T-helper 2 cell treated with Interferon-gamma antibody and Interleukin-4, amounts not matched to agents 5 μg/mL and 100 μg/mL, for 36 hours (primary cell): ENCODE measurements around the gene OXSR1.
"Not testable (repeated sequence)": the region's sequence is repeated elsewhere in the genome, so short reads cannot be mapped to it uniquely, and the experiment has no call there.

Source experiments
- DNase-seq: peaks from one replicate; pipeline ENCODE4 v3.0.0; 2021; ENCODE audit warnings: low spot score
- H3K27ac Mint-ChIP-seq: one replicate; pipeline ENCODE4 v1.8.0; 2021; ENCODE audit warnings: mild to moderate bottlenecking, mixed read lengths
- H3K27me3 Mint-ChIP-seq: one replicate; pipeline ENCODE4 v1.8.0; 2021; ENCODE audit warnings: low read depth, mixed read lengths
- H3K36me3 Mint-ChIP-seq: one replicate; pipeline ENCODE4 v1.8.0; 2021; ENCODE audit warnings: low read depth, mixed read lengths
- H3K4me1 Mint-ChIP-seq: one replicate; pipeline ENCODE4 v1.8.0; 2021; ENCODE audit warnings: low read depth, mixed read lengths
- H3K4me3 Mint-ChIP-seq: one replicate; pipeline ENCODE4 v1.8.0; 2022; ENCODE audit warnings: mild to moderate bottlenecking, moderate library complexity, mixed read lengths
- H3K9me3 Mint-ChIP-seq: one replicate; pipeline ENCODE4 v1.8.0; 2021; ENCODE audit warnings: mixed read lengths

Gene OXSR1

GRCh38 chr3:38190481-38190881 is 25.1 kb downstream of the OXSR1 start:
- no peak for DNase-seq
- H3K27ac Mint-ChIP-seq, result no peak overlapping the region
- no peak overlapping the region for H3K4me3 Mint-ChIP-seq
- peaks cover 15% of the 10 kb centered on the region for H3K4me1 Mint-ChIP-seq
- H3K36me3 Mint-ChIP-seq, result peaks cover 44% of the 10 kb centered on the region
- H3K27me3 Mint-ChIP-seq, result no peaks in the 10 kb centered on the region
- peaks cover 10% of the 10 kb centered on the region for H3K9me3 Mint-ChIP-seq

- not testable (repeated sequence) for H3K27ac Mint-ChIP-seq, H3K4me3 Mint-ChIP-seq, H3K27me3 Mint-ChIP-seq, H3K9me3 Mint-ChIP-seq, DNase-seq
- Mint-ChIP-seq H3K36me3 (peaks cover 51% of the 10 kb centered on the region), H3K4me1 (peaks cover 45% of the 10 kb centered on the region)
Observed at GRCh38 chr3:38202931-38203330, 37.6 kb downstream of the OXSR1 start.

GRCh38 chr3:38203690-38204089 is 38.4 kb downstream of the OXSR1 start:
- DNase-seq, result no peak
- Mint-ChIP-seq H3K36me3 (peaks cover 52% of the 10 kb centered on the region), H3K4me1 (peaks cover 49% of the 10 kb centered on the region), H3K27me3 (no peaks in the 10 kb centered on the region), H3K27ac (no peak overlapping the region), H3K9me3 (no peaks in the 10 kb centered on the region), H3K4me3 (no peak overlapping the region)

DNA sequence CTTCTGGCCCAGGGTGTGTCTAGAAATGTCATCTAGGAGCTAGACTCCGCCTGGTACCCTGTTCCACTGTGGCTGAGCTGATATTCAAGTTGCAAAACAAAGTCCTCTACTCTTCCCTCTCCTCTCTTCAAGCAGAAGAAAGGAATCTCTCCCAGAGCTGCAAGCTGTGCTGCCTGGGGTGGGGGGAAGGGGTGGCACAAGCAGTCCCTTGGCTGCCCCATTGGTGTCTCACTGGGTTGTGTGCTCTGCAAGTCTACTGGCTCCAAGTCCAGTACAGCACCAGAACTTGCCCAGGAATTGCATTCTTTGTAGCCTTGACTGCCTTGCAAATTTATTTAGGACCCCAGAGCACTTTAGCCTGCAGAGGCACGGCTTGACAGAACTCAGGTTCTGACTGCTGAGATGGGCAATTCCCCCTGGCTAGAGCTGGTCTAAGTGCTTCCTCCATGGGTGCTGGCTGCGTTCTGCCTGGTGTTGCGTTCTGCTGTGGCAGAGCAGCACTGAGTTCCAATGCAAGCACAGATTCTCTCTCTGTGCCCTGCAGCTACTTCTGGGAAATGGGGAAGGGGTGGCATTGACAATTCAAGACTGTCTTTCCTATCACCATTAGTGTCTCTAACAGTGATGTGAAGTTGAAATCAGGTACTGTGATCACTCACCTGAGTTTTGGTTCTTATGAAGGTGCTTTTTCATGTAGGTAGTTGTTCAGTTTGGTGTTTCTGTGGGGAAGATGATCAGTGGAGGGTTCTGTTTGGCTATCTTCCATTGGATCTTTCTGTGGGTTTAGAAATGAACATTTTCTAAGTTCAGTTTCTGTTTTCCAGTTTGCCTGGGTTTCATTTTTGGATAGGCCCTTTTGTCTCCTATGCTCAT is 39.5 kb downstream of the OXSR1 start:
- DNase-seq, result peak; percentile 10
- Mint-ChIP-seq H3K4me3 (peak overlapping the region; percentile 50), H3K27me3 (no peaks in the 10 kb centered on the region), H3K36me3 (peaks cover 50% of the 10 kb centered on the region), H3K9me3 (no peaks in the 10 kb centered on the region), H3K27ac (peak overlapping the region; percentile 82), H3K4me1 (peaks cover 53% of the 10 kb centered on the region)

DNA sequence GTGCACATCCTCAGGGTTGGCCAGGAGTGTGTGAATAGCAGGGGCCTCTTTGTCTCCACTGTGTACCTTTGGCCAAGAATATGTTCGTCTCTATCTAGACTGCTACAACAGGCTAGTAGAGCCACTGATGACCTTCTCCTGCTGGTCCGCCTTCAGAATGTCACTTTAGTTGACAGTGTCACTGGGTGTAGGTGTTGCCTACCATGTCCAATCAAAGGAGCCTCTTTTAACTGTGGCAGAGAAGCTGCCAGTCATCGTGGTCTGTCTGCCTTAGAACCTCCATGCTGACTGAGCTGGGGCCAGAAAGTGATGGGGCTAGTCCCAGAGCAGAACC is 40.1 kb downstream of the OXSR1 start:
- Mint-ChIP-seq H3K4me3 (peak overlapping the region; percentile 50), H3K36me3 (peaks cover 48% of the 10 kb centered on the region), H3K27ac (peak overlapping the region; percentile 82), H3K4me1 (peaks cover 59% of the 10 kb centered on the region), H3K9me3 (no peaks in the 10 kb centered on the region), H3K27me3 (no peaks in the 10 kb centered on the region)
- peak; percentile 57 for DNase-seq

DNA sequence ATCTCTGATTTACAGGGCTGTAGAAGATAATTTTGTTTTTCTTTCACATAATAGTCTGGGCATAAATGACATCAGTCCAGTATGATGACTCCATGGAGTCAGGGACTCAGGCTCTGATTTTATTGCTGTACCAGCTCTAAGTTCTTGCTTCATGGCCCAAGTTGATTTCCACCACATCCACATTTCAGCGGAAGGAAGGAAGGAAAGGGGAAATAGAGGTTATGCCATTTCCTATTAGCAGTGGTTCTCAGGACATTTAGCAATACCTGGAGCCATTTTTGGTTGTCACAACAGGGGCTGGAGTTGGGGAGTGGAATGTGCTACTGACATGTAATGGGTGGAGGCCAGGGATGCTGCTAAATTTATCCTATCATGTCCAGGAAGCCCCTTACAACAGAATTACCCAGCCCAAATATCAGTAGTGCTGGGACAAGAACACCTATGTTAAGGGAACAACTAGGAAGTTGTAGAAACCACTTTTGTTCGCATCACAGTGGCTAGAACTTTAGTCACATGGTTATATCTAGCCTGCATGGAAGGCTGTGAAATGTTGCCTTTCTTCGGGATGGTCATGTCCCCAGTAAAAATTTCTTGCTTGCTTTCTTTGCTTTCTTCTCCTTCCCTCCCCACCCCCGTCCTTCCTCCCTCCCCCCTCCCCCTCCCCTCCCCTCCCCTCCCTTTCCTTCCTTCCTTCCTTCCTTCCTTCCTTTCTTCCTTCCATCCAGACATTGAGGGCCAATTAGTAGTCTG is 42.1 kb downstream of the OXSR1 start:
- peak overlapping the region; percentile 54 for H3K27ac Mint-ChIP-seq

DNA sequence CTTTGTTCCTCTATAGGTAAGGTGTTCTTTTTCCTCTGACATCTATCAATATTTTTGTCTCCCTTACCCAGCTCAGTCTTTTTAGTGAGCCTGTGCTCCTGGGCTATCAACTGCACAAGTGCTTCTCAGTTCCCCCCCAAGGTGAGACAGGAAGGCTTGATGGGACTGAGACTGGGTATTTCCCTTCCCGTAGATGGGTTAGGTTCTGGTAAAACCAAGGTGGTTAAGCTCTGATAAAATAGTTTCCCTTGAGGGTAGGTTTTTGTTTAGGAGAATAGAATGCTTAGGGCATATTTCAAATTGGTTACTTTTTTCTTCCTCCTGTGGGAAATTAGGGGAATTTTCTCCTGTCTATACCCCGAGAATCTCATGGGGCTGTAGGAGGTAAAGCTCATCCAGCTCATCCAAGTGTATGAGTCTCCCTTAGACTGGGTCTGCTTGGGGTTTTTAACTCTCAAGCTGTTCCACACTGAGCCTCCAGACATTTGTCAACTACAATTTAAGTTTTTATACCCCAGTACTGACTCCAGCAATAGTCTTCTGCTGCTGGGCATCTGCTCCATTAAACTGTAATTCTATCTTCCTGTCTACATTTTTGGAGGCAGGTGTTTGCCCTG is 44.9 kb downstream of the OXSR1 start:
- H3K4me1 Mint-ChIP-seq, result peaks cover 50% of the 10 kb centered on the region
- peaks cover 32% of the 10 kb centered on the region for H3K36me3 Mint-ChIP-seq
- no peak for DNase-seq
- H3K4me3 Mint-ChIP-seq, result no peak overlapping the region
- H3K9me3 Mint-ChIP-seq, result no peaks in the 10 kb centered on the region
- H3K27ac Mint-ChIP-seq, result peak overlapping the region; percentile 61
- H3K27me3 Mint-ChIP-seq, result no peaks in the 10 kb centered on the region

More for the DNA sequence above, 42.1 kb downstream of the OXSR1 start:
- no peaks in the 10 kb centered on the region for H3K27me3 Mint-ChIP-seq
- no peak for DNase-seq
- H3K9me3 Mint-ChIP-seq, result no peaks in the 10 kb centered on the region
- peaks cover 46% of the 10 kb centered on the region for H3K36me3 Mint-ChIP-seq
- no peak overlapping the region for H3K4me3 Mint-ChIP-seq
- peaks cover 62% of the 10 kb centered on the region for H3K4me1 Mint-ChIP-seq

GRCh38 chr3:38212141-38212540 is 46.8 kb downstream of the OXSR1 start:
- Mint-ChIP-seq H3K9me3 (no peaks in the 10 kb centered on the region), H3K36me3 (peaks cover 30% of the 10 kb centered on the region), H3K4me1 (peaks cover 38% of the 10 kb centered on the region), H3K27ac (no peak overlapping the region), H3K4me3 (no peak overlapping the region), H3K27me3 (no peaks in the 10 kb centered on the region)
- DNase-seq, result no peak

- peaks cover 38% of the 10 kb centered on the region for H3K4me1 Mint-ChIP-seq
- H3K4me3 Mint-ChIP-seq, result no peak overlapping the region
- H3K9me3 Mint-ChIP-seq, result no peaks in the 10 kb centered on the region
Observed at GRCh38 chr3:38214560-38214959, 49.2 kb downstream of the OXSR1 start.

DNA sequence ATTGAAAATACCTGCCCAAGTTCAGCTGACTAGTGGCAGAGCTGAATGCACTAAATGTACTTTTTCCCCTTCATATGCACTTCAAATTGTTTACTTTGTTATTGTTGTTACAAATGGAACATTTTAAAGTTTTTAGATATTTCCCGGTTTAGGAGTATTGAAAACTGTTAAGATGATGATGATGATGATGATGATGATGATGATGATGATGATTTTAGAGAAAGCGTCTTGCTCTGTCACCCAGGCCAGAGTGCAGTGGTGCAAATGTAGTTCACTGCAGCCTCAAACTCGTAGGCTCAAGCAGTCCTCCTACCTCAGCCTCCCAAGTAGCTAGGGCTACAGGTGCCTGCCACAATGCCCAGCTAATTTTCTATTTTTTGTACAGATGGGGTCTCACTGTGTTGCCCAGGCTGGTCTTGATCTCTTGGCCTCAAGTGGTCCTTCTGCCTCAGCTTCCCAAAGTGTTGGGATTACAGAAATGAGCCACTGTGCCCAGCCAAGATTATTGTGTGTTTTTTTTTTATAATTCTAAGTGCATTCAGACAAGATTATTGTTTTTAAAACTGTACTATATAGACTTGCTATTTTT is 54.4 kb downstream of the OXSR1 start:
- Mint-ChIP-seq H3K4me3 (no peak overlapping the region), H3K4me1 (peaks cover 17% of the 10 kb centered on the region)

More at GRCh38 chr3:38214560-38214959, 49.2 kb downstream of the OXSR1 start:
- no peak overlapping the region for H3K27ac Mint-ChIP-seq
- H3K27me3 Mint-ChIP-seq, result no peaks in the 10 kb centered on the region
- DNase-seq, result no peak
- H3K36me3 Mint-ChIP-seq, result peaks cover 36% of the 10 kb centered on the region

GRCh38 chr3:38221005-38221404 is 55.7 kb downstream of the OXSR1 start:
- Mint-ChIP-seq H3K4me1 (peaks cover 16% of the 10 kb centered on the region), H3K4me3 (no peak overlapping the region), H3K36me3 (peaks cover 49% of the 10 kb centered on the region), H3K27me3 (no peaks in the 10 kb centered on the region), H3K27ac (no peak overlapping the region), H3K9me3 (no peaks in the 10 kb centered on the region)
- DNase-seq, result no peak

More for the DNA sequence above, 54.4 kb downstream of the OXSR1 start:
- no peaks in the 10 kb centered on the region for H3K9me3 Mint-ChIP-seq
- peaks cover 44% of the 10 kb centered on the region for H3K36me3 Mint-ChIP-seq
- no peak overlapping the region for H3K27ac Mint-ChIP-seq
- no peaks in the 10 kb centered on the region for H3K27me3 Mint-ChIP-seq
- DNase-seq, result no peak

DNA sequence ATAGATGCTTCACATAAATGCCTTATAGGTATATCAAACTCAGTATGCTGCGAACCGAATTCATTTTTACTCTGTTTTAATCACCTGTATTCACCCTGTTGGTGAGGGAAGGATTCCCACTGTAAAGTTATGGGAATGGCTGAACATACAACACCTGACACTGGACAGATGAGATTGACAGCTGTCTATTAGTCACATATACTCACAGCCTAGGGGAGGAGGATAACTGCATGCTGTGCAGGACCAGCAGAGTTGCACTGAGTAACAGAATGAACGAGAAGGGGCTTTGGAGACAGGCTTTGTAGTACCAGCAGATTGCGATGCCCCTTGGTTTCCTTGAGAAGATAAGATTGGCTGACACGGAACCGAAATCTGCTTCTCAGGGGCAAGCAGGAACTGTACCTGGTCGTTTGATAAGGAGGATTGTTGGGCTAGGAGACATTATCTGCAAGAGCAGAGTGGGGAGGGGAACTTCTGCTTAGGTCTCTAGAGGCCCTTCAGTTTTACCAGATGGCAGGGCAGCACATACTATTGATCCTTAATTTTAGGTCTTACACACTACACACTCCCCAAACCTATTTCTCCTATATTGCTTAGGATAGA is 56.8 kb downstream of the OXSR1 start:
- no peak overlapping the region for H3K27ac Mint-ChIP-seq
- peaks cover 46% of the 10 kb centered on the region for H3K36me3 Mint-ChIP-seq
- H3K4me3 Mint-ChIP-seq, result no peak overlapping the region
- H3K4me1 Mint-ChIP-seq, result peaks cover 16% of the 10 kb centered on the region
- no peak for DNase-seq
- H3K9me3 Mint-ChIP-seq, result no peaks in the 10 kb centered on the region
- no peaks in the 10 kb centered on the region for H3K27me3 Mint-ChIP-seq

DNA sequence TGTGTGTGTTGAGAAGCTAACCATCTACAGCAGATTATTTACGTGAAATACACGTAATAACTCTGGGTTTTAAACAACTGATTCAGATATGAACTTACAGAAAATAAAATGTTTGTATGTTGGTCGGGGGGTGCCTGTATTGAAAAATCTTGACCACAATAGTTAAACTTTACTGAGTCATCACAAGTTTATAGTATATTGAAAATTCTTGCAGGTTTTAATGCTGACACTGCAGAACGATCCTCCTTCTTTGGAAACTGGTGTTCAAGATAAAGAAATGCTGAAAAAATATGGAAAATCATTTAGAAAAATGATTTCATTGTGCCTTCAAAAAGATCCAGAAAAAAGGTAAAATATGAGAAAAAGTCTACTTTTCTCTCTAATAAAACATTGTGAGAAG is 59.0 kb downstream of the OXSR1 start:
- H3K4me3 Mint-ChIP-seq, result no peak overlapping the region
- no peaks in the 10 kb centered on the region for H3K27me3 Mint-ChIP-seq
- H3K27ac Mint-ChIP-seq, result no peak overlapping the region
- no peak for DNase-seq
- peaks cover 9% of the 10 kb centered on the region for H3K4me1 Mint-ChIP-seq
- no peaks in the 10 kb centered on the region for H3K9me3 Mint-ChIP-seq
- peaks cover 40% of the 10 kb centered on the region for H3K36me3 Mint-ChIP-seq
